AG20443 (cell line): ENCODE measurements around the gene RBFA.

Experiments
- DNase-seq: peaks from one replicate; pipeline ENCODE4 v3.0.0; 2012; ENCODE audit warnings: low spot score, mixed read lengths

The RBFA gene

GRCh38 chr18:80074697-80075096 is 40.5 kb downstream of the RBFA start:
- no peak for DNase-seq

- DNase-seq, result no peak
These were observed 41.7 kb downstream of the RBFA start for GRCh38 chr18:80075940-80076339.

- no peak for DNase-seq
These were observed 42.1 kb downstream of the RBFA start for GRCh38 chr18:80076379-80076778.

- DNase-seq, result no peak
These were observed 43.6 kb downstream of the RBFA start for GRCh38 chr18:80077873-80078272.
